Nucleus accumbens (tissue), 56 donors: ENCODE results near the gene SDC3.
"Not testable (repeated sequence)": the region's sequence is repeated elsewhere in the genome, so short reads cannot be mapped to it uniquely, and the experiment has no call there.

Source experiments
- DNase-seq, 56 donors: peaks; one replicate each; lab custom pipeline; 2025; lab: John Stamatoyannopoulos, UW

SDC3 gene

DNA sequence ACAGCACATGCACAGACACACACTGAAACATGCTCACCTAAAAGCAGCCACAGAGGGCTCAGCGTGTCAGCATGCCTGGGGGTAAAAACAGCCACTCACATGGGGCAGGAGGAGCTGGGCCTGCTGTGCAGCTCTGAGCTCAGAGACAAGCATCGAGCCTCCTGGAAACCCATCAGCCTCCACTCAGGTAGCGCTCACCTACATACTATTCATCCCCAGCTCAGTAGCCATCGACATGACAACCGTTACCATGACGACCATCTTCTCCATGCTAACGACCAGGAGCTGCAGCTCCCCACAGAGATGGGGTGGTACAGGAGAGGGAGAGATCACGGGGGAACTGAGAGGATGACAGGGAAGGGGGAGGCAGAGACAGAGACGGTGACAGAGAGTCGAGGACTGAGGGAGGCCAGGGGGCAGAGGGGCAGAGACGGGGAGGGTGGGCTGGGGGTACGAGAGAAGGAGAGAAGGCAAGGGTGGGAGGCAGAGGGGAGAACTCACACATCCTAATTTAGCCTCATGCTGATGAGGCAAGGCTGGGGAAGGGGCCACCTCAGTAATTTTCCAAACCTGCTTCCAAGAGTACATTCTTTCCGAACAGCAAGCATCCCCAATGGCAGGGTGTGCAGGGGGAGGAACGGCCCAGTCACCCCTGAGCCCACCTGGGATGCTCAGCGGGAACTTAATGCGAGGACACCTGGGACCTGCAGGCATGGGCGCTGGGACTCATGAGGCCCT, 28.4 kb downstream of the SDC3 start:
- peak in 38 of 56 donors; percentile 13 to 89 (median 66) for DNase-seq

DNA sequence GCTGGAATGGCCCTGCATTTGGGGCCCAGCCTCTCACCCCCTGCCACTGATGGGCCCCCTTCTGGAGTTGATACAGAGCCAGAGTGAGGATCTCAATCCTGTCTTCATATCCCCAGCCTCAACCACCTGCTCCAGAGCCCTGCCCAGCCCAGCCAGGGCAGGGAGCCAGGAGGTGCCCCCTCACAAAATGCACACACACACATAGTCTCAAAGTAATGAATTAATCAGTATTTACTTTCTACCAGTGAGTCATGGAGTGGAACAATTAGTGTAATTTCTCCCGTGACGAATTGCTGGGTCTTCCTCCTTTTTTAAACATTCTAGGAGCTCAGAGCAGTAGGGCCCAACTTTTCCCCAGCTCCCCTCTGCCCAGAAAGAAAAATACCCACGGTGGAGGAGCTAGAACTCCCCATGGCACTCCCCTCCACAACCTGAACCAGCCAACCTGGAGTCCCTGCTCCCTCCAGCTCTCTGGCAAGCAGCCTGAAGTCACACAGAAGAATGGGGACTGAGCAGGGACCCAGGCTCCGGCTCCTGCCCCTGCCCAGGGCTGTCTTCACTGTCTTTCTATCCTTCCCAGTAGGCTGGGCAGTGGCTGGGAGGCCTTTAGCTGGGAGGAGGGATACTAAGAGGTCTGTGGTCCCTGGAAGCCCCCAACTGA, 29.3 kb downstream of the SDC3 start:
- DNase-seq = peak in 14 of 56 donors; percentile 22 to 60 (median 35)

DNA sequence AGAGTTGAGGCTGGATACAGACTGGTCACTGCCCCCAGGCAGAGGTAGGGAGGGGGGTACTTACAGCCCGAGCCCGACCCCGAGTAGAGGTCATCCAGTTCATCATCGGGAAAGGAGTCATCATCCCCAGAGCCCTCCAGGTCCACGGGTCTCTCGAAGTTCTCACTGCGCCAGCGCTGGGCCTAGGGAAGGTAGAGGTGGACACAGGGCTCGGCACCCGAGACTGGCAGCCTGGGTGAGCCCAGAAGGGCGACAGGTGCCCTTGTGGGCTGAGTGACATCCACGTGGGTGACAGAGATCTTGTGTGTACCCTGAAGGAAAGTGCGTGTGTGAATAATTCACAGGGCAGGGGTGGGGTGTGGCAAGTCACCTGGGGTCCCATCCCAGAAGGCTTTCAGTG, 30.0 kb downstream of the SDC3 start:
- no peak for DNase-seq

DNA sequence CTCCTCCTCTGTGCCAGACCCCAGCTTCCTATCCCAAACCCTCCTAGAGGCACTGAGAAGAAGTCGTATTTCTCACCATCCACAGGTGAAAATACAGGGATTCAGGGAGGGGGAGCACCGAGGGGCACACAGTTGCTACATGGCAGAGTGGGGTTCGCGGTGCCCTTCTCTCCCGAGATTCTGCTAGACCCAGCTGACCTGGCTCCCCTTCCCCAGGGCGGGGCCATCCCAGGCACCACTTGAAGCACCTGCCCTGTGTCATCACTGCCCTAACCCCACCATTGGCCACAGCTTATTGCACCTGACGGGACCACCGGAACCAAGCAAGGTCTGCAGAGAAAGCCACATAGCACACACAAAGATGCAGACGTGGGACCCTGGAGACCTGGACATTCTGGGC, 30.5 kb downstream of the SDC3 start:
- DNase-seq = no peak

DNA sequence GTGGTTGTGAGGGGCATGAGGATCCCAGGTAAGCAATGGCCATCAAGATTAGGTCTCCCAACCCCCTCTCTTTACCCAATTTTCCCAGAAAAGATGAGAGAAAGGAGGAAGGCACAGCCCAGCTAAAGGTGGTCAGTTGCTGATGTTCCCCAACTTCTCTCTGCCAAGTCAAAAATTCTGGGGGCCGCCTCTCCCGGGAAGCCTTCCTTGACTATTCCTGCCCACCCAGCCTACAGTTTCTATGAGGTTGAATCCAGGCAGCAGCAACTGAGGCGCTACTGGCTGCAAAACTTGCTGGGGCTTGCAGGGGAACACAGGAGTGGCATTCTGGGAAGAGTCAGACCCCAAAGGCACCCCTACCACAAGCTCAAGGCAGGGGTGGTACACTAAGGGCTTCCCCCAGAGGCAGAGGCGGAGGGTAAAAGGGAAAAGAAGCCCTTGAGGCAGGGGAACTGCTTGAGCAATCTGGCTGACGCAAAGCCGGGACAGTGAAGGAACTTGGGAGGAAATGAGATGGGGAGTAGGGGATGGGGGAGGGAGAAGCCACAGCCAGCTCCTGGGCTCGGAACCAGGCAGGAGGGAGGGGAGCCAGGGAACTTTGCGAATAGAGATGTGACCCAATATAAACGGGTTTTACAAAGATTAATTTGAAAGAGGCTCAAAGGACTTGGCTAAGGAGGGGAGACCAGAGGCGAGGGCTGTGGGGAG, 31.2 kb downstream of the SDC3 start:
- DNase-seq = peak in 51 of 56 donors; percentile 10 to 87 (median 50)

DNA sequence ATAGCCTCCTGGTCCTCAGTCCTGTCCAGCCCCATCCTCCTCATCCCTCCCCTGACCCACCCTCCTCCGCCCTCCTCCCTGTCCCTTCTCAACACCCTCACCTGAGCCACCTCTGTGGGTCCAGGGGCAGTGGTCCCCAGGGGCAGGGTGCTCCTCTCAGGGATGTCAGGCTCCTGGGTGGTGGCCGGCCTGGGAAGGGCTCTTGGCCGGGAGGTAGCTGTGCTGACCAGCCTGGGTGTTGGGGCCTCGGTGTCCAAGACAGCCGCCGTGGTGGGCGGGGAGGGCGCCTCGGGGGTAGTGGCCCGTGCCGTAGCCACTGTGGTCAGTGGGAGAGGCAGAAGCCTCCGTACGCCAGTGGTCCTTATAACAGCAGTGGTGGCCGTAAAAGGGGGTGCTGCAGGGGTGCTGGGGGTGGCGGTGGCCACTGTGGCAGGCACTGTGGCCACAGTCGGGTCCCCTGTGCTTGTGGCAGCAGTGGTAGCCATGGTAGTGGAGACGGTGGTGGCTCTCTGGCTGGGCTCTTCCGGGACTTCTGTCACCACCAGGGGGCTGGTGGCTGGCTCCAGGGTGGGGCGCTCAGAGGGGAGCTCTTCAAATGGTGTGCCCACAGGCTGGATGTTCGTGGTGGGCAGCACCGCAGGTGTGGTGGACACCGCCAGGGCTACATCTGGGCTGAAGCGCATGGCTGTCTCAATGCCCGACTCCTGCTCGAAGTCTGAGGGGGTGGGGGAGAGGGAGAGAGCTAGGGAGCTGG, 31.9 kb downstream of the SDC3 start:
- DNase-seq = no peak

DNA sequence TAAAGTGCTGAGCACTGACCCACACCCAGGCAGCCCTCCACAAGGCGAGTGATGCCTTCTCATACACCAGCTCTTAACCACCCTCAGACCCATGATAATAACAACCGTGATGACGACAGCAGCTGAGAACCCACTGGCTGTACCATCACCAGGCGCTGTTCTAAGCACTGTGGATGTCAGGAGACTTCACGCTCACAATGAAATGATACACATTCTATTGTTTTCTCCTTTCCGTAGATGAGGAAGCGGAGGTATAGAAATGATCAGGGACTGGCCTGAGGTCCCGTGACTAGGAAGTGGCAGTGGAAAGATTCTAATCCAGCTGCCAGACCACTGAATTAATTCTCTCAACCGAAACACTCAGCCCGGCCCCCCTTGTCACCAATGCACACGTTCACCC, 32.6 kb downstream of the SDC3 start:
- DNase-seq = no peak

DNA sequence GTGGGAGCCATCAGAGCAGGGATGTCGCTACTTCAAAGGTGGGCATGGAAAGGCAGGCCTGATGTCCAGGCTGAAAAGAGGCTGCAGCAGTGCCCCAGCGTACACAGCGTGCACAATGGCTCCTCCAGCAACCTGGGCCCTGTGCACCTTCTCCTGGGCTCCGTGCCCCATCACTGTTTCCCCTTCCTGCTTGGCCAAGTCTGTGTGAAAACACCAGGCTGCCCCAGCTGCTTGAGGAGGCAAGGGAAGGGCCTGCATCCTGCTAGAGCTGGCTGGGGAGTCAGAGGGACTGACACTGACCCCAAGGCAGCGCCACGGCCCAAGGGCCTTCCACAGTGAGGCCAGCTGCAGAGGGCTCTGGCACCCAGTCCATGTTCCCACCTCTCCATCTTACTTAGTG, 33.4 kb downstream of the SDC3 start:
- no peak for DNase-seq

DNA sequence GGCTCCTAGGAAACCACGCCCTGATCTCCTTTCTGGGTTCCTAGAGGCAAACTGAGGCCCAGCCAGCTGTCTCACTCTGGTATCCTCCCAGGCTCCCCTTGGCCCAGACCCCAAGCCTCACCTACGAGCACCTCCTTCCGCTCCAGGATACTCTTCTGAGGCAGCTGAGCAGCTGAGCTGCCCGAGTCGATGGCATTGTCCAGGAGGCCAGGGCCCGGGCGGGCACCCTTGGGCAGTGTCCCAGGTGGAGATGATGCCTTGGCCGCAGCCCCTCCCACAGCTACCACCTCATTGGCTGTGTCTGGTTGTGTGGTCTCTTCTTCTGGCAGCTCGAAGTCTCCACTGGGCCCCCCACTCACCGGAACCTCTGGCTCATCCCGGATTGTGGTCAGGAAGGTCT, 34.4 kb downstream of the SDC3 start:
- DNase-seq = no peak

DNA sequence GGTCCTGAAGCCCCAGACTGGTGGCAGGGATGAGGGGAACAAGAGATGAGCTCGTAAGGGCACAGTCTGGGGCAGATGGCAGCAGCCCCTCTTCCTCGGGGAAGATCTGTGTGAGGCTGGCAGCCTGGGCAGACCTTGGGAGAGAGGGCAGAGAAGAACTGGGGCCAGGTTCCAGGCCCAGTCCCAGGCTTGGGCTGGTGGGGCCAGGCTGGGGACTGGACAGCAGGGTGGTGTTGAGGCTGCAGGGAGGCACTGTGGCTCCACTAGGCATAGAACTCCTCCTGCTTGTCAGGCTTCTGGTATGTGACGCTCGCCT, 35.7 kb downstream of the SDC3 start:
- DNase-seq = no peak

DNA sequence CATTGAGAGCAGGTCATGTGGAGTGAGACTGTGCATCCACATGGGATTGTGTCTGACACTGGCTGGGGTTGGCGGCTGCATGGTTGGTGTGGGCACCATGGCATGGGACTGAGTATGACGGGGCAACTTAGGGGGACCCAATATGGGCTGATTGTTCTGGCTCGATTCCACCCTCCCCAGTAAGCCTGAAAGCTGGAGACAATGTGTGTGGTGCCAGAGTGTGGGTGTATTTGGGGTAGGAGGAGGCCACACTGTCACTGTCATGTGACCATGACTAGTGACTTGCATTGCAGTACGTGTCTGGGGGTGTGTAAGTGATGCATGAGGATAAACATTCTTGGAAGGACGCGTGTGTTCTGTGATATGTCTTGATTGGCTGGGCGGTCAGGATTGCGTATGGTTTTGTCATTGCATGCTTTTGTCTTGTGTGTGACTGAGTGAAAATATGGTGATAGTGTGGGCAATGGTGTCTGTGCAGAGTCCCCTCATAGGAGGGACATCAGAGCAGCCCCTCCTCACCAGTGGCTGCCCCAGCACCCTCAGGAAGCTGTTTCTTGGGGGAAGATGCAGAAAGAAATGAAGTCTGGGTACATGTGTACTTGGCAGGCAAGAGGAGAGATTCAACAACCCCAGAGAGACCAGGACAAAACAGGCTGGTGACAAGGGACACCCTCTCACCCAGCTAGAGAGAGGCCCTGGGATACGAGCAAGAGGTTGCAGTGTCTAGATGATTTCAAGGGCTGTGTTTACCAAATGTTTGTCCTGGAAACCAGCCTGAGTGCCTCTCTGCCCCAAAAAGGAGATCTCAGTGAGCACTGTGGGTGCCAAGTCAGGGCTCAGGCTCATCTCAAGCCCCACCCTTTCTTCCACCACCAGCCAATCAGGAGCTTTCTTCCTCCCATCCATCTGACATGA, 36.3 kb downstream of the SDC3 start:
- no peak for DNase-seq

DNA sequence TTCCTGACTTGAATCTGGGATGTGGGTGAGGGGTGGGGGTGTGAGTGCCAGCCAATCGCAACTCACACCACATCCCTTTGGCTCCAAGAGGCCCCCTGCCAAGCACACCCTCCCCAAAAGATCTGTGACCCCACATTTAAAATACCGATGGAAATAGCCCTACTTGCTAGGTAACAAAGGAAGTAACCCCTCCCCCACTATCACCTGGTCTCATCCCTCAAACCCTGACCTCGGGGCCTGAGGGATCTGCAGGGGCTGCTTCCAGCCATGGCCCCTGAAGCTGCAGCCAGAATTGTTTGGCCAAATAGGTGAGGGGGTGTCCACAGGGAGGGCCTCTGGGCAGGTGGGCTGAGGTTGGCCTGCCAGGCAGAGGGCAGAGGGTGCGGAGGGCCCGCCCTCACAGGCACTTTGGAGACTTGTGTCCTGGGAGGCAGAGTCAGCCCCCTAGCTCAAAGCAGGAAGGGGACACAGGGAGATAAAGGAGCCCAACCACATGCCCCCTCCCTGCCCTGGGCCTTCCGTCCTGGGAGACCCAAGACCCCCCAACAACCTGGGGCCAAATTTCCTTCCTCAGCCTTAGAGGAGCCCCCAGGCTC, 37.2 kb downstream of the SDC3 start:
- no peak for DNase-seq

DNA sequence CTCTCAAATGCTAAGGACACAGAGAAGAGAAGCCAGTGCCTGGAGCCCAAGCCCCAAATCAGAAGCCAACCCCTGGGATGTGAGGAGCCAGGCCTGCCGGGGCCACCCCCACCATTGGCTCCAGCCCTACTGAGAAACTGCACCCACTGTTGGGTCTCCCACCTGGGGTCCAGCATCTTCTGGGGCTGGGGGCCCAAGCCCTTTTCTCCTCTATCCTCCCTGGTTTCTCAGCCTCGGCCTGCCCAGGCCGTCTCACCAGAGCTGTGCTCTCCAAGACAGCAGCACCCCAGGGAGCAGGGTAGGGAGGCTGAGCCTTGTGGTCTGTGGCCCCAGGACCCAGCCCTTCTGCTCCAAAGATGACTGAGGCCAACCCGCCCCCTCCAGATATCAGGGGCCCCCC, 37.9 kb downstream of the SDC3 start:
- DNase-seq = no peak

DNA sequence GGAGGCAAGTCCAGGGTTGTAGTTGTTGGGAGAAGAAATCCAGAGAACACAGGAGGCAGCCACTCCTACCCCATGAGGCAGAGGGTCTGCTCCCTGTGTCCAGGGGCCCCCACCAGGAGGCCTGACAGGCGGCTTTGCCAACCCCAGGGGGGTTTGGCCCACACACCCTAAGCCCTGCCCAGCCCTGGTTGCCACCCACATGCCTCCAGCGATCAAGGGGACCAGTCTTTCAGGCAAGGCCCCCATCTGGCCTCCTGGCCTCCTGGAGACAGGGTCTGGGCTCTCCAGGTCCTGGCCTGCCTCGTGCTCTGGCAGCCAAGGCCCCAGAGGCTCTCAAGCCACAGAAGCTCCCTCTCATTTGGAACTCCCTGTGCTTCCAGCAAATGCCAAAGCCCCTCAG, 38.5 kb downstream of the SDC3 start:
- DNase-seq = no peak

DNA sequence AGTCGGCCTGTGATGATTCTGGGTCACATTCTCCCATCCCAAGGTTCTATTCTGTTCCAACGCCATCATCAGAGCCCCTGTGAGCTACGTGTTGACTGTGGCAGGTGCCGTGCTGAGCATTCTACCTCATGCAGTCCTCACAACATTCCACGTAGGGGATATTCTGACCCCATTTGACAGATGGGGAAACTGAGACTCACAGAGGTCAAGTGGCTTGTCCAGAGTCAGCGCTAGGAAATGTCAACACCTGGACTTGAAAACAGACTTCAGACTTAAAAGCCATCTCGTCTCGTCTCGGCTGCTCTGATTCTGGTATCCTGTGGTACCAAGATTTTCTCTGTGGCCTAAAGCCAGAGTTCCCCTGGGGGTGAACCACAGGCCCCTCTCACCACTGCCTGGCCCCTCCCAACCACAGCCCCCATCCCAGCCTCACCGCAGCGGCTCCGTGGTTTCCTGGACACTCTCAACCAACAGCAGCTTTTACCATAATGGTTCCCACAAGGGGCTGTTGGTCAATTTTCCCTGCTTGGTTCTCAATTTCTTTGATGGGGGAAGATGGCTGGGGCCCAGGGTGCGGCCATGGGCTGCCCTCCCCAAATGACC, 39.6 kb downstream of the SDC3 start:
- no peak for DNase-seq

DNA sequence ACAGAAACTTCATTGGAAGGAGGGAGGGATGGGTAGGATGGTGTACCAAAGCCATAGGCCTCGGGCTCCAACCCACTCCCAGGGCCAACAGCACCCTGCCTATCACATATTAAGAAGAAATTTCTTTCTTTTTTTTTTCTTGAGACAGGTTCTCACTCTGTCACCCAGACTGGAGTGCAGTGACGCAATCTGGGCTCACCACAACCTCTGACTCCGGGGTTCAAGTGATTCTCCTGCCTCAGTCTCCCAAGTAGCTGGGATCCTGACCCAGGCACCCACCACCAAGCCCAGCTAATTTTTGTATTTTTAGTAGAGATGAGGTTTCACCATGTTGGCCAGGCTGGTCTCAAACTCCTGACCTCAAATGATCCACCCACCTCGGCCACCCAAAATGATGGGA, 40.5 kb downstream of the SDC3 start:
- not testable (repeated sequence) for DNase-seq

DNA sequence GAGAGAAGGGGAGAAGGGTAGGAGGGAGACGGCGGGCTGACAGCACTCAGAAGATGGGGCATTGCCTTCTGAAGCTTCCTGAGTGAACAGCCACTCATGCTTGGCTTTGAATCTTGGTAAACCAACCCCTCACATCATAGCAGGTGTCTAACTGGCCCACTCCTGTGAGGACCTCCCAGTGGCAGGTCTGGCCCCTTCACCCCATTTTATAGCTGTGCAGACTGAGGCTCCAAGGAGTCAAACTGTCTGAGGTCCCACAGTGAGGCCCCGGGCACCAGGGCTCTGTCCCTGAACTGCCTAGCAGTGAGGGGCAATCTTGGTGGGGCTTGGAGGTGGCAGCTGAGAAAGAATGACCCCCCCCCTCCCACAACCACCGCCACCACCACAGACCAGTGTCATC, 41.0 kb downstream of the SDC3 start:
- no peak for DNase-seq

DNA sequence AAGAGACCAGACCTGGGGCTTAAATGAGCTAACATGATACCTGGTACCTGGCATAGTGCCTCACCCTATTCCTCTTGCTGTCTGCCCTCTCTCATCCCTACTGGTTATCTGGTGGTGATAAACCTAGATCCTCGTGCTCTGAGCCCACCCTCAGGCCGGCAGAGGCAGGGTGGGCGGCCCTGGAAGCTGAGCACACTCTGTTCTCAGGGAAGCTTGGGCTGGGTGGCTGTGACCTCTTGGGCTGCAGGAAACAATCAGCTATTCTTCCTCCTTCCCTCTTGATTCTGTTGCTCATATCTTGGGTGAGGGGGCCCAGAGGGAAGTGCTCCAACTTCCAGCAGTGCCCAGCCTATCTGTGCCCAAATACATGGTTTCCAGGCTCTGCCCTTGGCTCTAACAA, 42.0 kb downstream of the SDC3 start:
- DNase-seq = no peak

DNA sequence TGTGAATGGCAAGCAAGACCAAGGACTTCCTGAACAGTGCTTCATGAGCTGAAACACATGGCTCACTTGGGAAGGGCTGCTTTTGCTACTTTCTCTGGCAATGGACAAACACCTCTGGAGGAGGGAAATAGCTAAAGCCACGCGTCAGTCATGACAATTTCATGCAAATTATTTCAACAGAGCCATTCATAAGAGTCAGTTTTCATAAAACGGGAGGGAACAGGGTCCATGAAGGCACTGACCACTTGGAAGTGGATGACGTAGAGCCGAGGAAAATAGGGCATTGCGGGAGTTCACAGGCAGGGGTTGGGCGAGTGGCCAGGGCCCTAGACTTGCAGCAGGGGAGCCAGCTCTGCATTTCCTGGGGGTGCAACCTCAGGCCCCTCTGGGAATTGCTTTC, 43.9 kb downstream of the SDC3 start:
- no peak for DNase-seq
